ENCODE measurements around the gene FCGR3A. TPM values are rescaled to one million over a fixed set of nuclear protein-coding genes. Genes with fewer than 3 reads are reported as not detected.

The FCGR3A gene
- polyA plus RNA-seq, 1 donor (not counting 4 experiments of a cell fraction or from before 2014, with no cell fraction given) = not detected

DNA sequence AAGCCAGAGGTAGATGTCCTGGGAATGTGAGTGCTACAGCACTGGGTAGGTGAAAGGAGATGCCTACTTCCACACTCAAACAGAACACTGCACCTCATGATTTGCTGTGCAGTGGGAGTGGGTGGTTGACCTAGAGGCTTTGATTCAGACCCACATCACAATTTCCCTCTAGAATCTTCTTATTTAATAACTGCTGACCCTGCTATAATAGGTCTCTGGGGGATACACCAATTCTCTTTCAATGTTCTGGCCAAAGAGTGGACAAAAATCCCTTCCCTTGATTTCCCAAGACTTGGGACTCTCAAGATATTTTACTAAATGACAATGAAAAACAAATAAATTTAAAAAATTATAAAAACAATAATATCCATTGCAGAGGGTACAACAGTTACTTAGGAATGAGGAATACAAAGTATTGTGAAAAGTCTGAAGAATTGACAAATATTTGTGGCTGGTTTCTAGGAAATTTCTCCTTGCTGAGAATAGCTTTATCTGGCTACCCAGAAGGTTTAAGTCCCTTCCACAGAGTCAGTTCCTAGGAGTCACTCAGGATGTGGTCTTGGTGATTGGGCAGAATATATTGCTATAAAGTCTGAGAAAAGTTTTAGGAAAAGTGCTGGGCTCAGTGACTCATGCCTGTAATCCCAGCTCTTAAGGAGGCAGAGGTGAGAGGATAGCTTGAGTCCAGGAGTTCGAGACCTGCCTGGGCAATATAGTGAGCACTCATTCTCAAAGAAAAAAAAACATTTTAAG, 46.8 kb downstream of the FCGR3A start:
- no peak for FAIRE-seq
- Histone ChIP-seq H3K9ac (ENCODE audit: control insufficient read depth, extremely low read depth, insufficient read depth, low read length) (no peak overlapping the region), H2AFZ (ENCODE audit: control insufficient read depth, low read length) (no peak overlapping the region), H3K27ac (ENCODE audit: control insufficient read depth, insufficient read depth, low read length) (no peak overlapping the region), H3K9me3 (ENCODE audit: control insufficient read depth, low read depth, low read length) (no peaks in the 10 kb centered on the region), H3K79me2 (ENCODE audit: control insufficient read depth, insufficient read depth, low read length) (no peaks in the 10 kb centered on the region), H3K4me1 (ENCODE audit: control insufficient read depth, extremely low read depth, insufficient read depth, low read length) (no peaks in the 10 kb centered on the region), H3K27me3 (ENCODE audit: control insufficient read depth, extremely low read depth, insufficient read depth, low read length) (peaks cover 3% of the 10 kb centered on the region), H3K4me2 (ENCODE audit: control insufficient read depth, extremely low read depth, insufficient read depth, low read depth, low read length) (no peak overlapping the region), H3K9me1 (ENCODE audit: control insufficient read depth, extremely low read depth, insufficient read depth, low read length) (no peaks in the 10 kb centered on the region), H3K36me3 (ENCODE audit: control insufficient read depth in 2 of 2, extremely low read depth in 1 of 2, insufficient read depth in 2 of 2, low read length in 2 of 2) (no peaks in the 10 kb centered on the region), H4K20me1 (ENCODE audit: control insufficient read depth, extremely low read depth, insufficient read depth, low read length) (no peaks in the 10 kb centered on the region), H3K4me3 (ENCODE audit: control insufficient read depth in 2 of 3, extremely low read depth in 1 of 3, insufficient read depth in 2 of 3, low read depth in 1 of 3, low read length in 3 of 3) (no peak overlapping the region)
- no peak for DNase-seq (ENCODE audit: low read depth, low spot score)
- no peak for TF ChIP-seq CTCF (optimal IDR thresholded peaks at IDR 0.05 in 1 of 3, IDR thresholded peaks at IDR 0.05 in 1 of 3, conservative IDR thresholded peaks at IDR 0.05 in 1 of 3; ENCODE audit: extremely low read depth in 1 of 3, insufficient read depth in 2 of 3, low read length in 3 of 3)
- no peak for TF ChIP-seq EZH2 (IDR thresholded peaks at IDR 0.05; ENCODE audit: low read length)
- dilution Hi-C loops (cut with MboI; ENCODE audit: extremely low pct_ligation_motif_present, low sequenced_read_pairs) = no loop called here

- Histone ChIP-seq H3K4me3 (ENCODE audit: control insufficient read depth in 2 of 3, extremely low read depth in 1 of 3, insufficient read depth in 2 of 3, low read depth in 1 of 3, low read length in 3 of 3) (no peak overlapping the region), H4K20me1 (ENCODE audit: control insufficient read depth, extremely low read depth, insufficient read depth, low read length) (no peaks in the 10 kb centered on the region), H3K9me1 (ENCODE audit: control insufficient read depth, extremely low read depth, insufficient read depth, low read length) (no peaks in the 10 kb centered on the region), H2AFZ (ENCODE audit: control insufficient read depth, low read length) (no peak overlapping the region), H3K79me2 (ENCODE audit: control insufficient read depth, insufficient read depth, low read length) (no peaks in the 10 kb centered on the region), H3K9ac (ENCODE audit: control insufficient read depth, extremely low read depth, insufficient read depth, low read length) (no peak overlapping the region), H3K36me3 (ENCODE audit: control insufficient read depth in 2 of 2, extremely low read depth in 1 of 2, insufficient read depth in 2 of 2, low read length in 2 of 2) (no peaks in the 10 kb centered on the region), H3K27ac (ENCODE audit: control insufficient read depth, insufficient read depth, low read length) (no peak overlapping the region), H3K9me3 (ENCODE audit: control insufficient read depth, low read depth, low read length) (no peaks in the 10 kb centered on the region), H3K4me2 (ENCODE audit: control insufficient read depth, extremely low read depth, insufficient read depth, low read depth, low read length) (no peak overlapping the region), H3K27me3 (ENCODE audit: control insufficient read depth, extremely low read depth, insufficient read depth, low read length) (peaks cover 3% of the 10 kb centered on the region), H3K4me1 (ENCODE audit: control insufficient read depth, extremely low read depth, insufficient read depth, low read length) (no peaks in the 10 kb centered on the region)
- TF ChIP-seq EZH2 (IDR thresholded peaks at IDR 0.05; ENCODE audit: low read length) (no peak), CTCF (optimal IDR thresholded peaks at IDR 0.05 in 1 of 3, IDR thresholded peaks at IDR 0.05 in 1 of 3, conservative IDR thresholded peaks at IDR 0.05 in 1 of 3; ENCODE audit: extremely low read depth in 1 of 3, insufficient read depth in 2 of 3, low read length in 3 of 3) (no peak)
- DNase-seq (ENCODE audit: low read depth, low spot score) = no peak
- no peak for FAIRE-seq
- dilution Hi-C loops (cut with MboI; ENCODE audit: extremely low pct_ligation_motif_present, low sequenced_read_pairs) = no loop called here
Observed at GRCh38 chr1:161502181-161502580, 47.4 kb downstream of the FCGR3A start.

Data from keratinocyte (primary cell).